IMR-90 (cell line): ENCODE data around the gene SPACA7.

Source experiments
- BHLHE40 ChIP-seq: fragments of 150-350 bp; IDR thresholded peaks from 2 replicates; pipeline ENCODE4 v1.6.1; 2016; ENCODE audit warnings: mild to moderate bottlenecking, low read depth, low read length
- CEBPB ChIP-seq: IDR thresholded peaks from 2 replicates; pipeline ENCODE4 v1.6.1; 2012; ENCODE audit warnings: low read depth, low read length, improper control_type of control experiment
- FOS ChIP-seq: fragments of 150-350 bp; IDR thresholded peaks from 2 replicates; pipeline ENCODE4 v1.6.1; 2016; ENCODE audit warnings: low read depth, low read length
- MXI1 ChIP-seq: IDR thresholded peaks from 2 replicates; pipeline ENCODE4 v1.6.1; 2012; ENCODE audit warnings: low read depth, mild to moderate bottlenecking, low read length, moderate library complexity, borderline replicate concordance
- POLR2A ChIP-seq: IDR thresholded peaks from 2 replicates; pipeline ENCODE4 v1.6.1; 2012; ENCODE audit warnings: mild to moderate bottlenecking, low read depth, low read length
- RCOR1 ChIP-seq: IDR thresholded peaks from 2 replicates; pipeline ENCODE4 v1.6.1; 2012; ENCODE audit warnings: mild to moderate bottlenecking, low read length, improper control_type of control experiment; ENCODE audit not compliant: insufficient replicate concordance
- RFX5 ChIP-seq: IDR thresholded peaks from 2 replicates; pipeline ENCODE4 v1.8.0; 2012; ENCODE audit warnings: low read depth, mild to moderate bottlenecking, low read length, moderate library complexity
- SMC3 ChIP-seq: fragments of 150-350 bp; IDR thresholded peaks from 2 replicates; pipeline ENCODE4 v1.6.1; 2016; ENCODE audit warnings: low read depth, mild to moderate bottlenecking, antibody characterized with exemption, low read length, moderate library complexity
- TF ChIP-seq, protein P1 (sequence below): conservative IDR thresholded peaks from 2 replicates; pipeline ENCODE4 v1.5.1; 2012; ENCODE audit warnings: mild to moderate bottlenecking, low read depth, low read length, improper control_type of control experiment
- TF ChIP-seq, protein P2 (sequence below): fragments of 150-350 bp; IDR thresholded peaks from 2 replicates; pipeline ENCODE4 v1.6.1; 2017; ENCODE audit warnings: mild to moderate bottlenecking, antibody characterized with exemption, low read length, low read depth
- TF ChIP-seq, protein P3 (sequence below): fragments of 150-350 bp; IDR thresholded peaks from 2 replicates; pipeline ENCODE4 v1.6.1; 2016; ENCODE audit warnings: low read depth, mild to moderate bottlenecking, low read length, moderate library complexity, borderline replicate concordance

DNA sequence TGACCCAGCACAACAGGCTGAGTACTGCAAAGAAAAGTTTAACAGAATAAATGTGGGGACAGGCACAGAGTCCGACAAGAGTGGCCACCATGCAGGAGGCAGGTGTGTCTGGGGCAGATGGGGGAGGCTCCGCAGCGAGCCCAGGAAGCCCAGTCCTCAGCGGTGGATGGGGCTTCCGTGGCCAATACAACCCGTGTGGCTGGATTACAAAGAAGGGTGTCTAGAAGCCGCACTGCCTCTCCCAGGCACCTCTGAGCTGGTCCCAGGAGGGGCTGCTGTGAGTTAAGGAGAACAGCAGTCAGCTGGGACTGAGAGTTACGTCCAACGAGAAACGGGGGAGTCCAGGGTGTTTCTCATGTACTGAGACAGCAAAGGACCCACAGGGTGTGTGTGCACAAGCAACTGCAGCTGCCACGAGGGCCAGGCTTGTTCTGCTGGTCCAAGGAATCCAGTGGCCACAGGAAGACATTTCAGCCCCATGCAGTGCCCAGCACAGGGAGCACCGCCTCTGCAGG, 70.2 kb downstream of the SPACA7 start:
- TF ChIP-seq POLR2A: no peak
- TF ChIP-seq, protein P1, sequence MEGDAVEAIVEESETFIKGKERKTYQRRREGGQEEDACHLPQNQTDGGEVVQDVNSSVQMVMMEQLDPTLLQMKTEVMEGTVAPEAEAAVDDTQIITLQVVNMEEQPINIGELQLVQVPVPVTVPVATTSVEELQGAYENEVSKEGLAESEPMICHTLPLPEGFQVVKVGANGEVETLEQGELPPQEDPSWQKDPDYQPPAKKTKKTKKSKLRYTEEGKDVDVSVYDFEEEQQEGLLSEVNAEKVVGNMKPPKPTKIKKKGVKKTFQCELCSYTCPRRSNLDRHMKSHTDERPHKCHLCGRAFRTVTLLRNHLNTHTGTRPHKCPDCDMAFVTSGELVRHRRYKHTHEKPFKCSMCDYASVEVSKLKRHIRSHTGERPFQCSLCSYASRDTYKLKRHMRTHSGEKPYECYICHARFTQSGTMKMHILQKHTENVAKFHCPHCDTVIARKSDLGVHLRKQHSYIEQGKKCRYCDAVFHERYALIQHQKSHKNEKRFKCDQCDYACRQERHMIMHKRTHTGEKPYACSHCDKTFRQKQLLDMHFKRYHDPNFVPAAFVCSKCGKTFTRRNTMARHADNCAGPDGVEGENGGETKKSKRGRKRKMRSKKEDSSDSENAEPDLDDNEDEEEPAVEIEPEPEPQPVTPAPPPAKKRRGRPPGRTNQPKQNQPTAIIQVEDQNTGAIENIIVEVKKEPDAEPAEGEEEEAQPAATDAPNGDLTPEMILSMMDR: no peak
- TF ChIP-seq MXI1: no peak
- no peak for TF ChIP-seq RFX5
- TF ChIP-seq, protein P2, sequence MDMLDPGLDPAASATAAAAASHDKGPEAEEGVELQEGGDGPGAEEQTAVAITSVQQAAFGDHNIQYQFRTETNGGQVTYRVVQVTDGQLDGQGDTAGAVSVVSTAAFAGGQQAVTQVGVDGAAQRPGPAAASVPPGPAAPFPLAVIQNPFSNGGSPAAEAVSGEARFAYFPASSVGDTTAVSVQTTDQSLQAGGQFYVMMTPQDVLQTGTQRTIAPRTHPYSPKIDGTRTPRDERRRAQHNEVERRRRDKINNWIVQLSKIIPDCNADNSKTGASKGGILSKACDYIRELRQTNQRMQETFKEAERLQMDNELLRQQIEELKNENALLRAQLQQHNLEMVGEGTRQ: no peak
- no peak for TF ChIP-seq BHLHE40
- TF ChIP-seq FOS: no peak
- no peak for TF ChIP-seq SMC3
- no peak for TF ChIP-seq RCOR1
- TF ChIP-seq, protein P3, sequence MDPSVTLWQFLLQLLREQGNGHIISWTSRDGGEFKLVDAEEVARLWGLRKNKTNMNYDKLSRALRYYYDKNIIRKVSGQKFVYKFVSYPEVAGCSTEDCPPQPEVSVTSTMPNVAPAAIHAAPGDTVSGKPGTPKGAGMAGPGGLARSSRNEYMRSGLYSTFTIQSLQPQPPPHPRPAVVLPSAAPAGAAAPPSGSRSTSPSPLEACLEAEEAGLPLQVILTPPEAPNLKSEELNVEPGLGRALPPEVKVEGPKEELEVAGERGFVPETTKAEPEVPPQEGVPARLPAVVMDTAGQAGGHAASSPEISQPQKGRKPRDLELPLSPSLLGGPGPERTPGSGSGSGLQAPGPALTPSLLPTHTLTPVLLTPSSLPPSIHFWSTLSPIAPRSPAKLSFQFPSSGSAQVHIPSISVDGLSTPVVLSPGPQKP: no peak
- no peak for TF ChIP-seq CEBPB
